Loucy (cell line): ENCODE data around the gene IMPACT.

Source experiments
- H2AFZ ChIP-seq: fragments of 200-600 bp; sonication (generic); 2 replicates; pipeline ENCODE4 v1.6.0; 2016; ENCODE audit warnings: antibody characterized with exemption, mild to moderate bottlenecking, low read length, moderate library complexity
- H3F3A ChIP-seq: fragments of 200-600 bp; 2 replicates; pipeline ENCODE4 v1.6.0; 2016; ENCODE audit warnings: antibody characterized with exemption, low read depth, mild to moderate bottlenecking
- H3K27me3 ChIP-seq: fragments of 200-600 bp; sonication (generic); 2 replicates; pipeline ENCODE4 v1.6.1; 2014; ENCODE audit warnings: low read length, mild to moderate bottlenecking; ENCODE audit not compliant: insufficient read depth, poor library complexity, severe bottlenecking
- H3K36me3 ChIP-seq: fragments of 200-600 bp; sonication (generic); 2 replicates; pipeline ENCODE4 v1.6.1; 2016; ENCODE audit warnings: low read length; ENCODE audit not compliant: insufficient read depth
- H3K4me1 ChIP-seq: fragments of 200-600 bp; sonication (generic); 2 replicates; pipeline ENCODE4 v1.5.1; 2014; ENCODE audit warnings: low read length, mild to moderate bottlenecking; ENCODE audit not compliant: insufficient read depth, poor library complexity, severe bottlenecking
- H3K4me2 ChIP-seq: fragments of 200-600 bp; sonication (generic); 2 replicates; pipeline ENCODE4 v1.6.0; 2014; ENCODE audit warnings: antibody characterized with exemption, low read length, low read depth, mild to moderate bottlenecking; ENCODE audit not compliant: poor library complexity, severe bottlenecking
- H3K4me3 ChIP-seq: fragments of 200-600 bp; sonication (generic); 2 replicates; pipeline ENCODE4 v1.5.1; 2014; ENCODE audit warnings: low read length, mild to moderate bottlenecking, mixed read lengths; ENCODE audit not compliant: poor library complexity, severe bottlenecking
- H3K79me2 ChIP-seq: fragments of 200-600 bp; sonication (generic); 2 replicates; pipeline ENCODE4 v1.6.1; 2014; ENCODE audit warnings: low read length; ENCODE audit not compliant: insufficient read depth
- H3K9ac ChIP-seq: fragments of 200-600 bp; sonication (generic); 2 replicates; pipeline ENCODE4 v1.6.0; 2014; ENCODE audit warnings: mild to moderate bottlenecking, low read depth, low read length, moderate library complexity; ENCODE audit not compliant: poor library complexity, severe bottlenecking
- H3K9me2 ChIP-seq: fragments of 200-600 bp; sonication (generic); replicated peaks from 2 replicates; pipeline ENCODE4 v1.6.1; 2016; ENCODE audit warnings: low read depth, low read length, mixed read lengths
- H3K9me3 ChIP-seq: fragments of 200-600 bp; sonication (generic); 2 replicates; pipeline ENCODE4 v1.6.1; 2014; ENCODE audit warnings: mild to moderate bottlenecking, antibody characterized with exemption, low read length, low read depth; ENCODE audit not compliant: insufficient read depth
- H4K20me1 ChIP-seq: fragments of 200-600 bp; sonication (generic); 2 replicates; pipeline ENCODE4 v1.6.0; 2014; ENCODE audit warnings: antibody characterized with exemption, low read length, mild to moderate bottlenecking; ENCODE audit not compliant: insufficient read depth, poor library complexity, severe bottlenecking
- EZH2phosphoT487 ChIP-seq: fragments of 200-600 bp; IDR thresholded peaks from 2 replicates; pipeline ENCODE4 v1.6.1; 2018; ENCODE audit warnings: antibody characterized with exemption, mild to moderate bottlenecking, moderate library complexity, borderline replicate concordance
- TF ChIP-seq, protein P1 (sequence below): fragments of 200-600 bp; sonication (generic); conservative IDR thresholded peaks from 2 replicates; pipeline ENCODE4 v1.5.1; 2014; ENCODE audit warnings: mild to moderate bottlenecking, antibody characterized with exemption, low read length

IMPACT gene

DNA sequence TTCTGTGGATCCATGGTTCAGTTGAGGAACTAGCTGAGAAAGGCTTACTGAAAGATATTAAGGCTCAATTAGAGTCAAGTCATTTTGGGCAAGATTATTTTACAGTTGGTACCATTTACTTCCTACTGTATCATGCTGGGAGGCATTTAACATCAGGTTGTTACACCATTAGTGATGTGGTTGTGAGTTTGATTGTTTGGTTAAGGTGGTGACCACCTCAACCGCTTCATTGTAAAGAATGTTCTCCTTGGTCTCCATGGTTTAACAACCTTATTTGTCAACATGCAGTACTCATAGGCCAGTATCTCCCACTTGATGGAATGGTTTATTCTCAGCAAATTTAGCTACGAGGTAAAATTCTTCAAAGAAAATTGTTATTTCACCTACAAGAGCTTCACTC, 68.1 kb downstream of the IMPACT start:
- Histone ChIP-seq H3K79me2 (no peaks in the 10 kb centered on the region), H2AFZ (no peak overlapping the region), H3K27me3 (no peaks in the 10 kb centered on the region), H3K36me3 (no peaks in the 10 kb centered on the region), H3K9me3 (no peaks in the 10 kb centered on the region), H3K4me2 (no peak overlapping the region), H3K9me2 (no peaks in the 10 kb centered on the region), H3K9ac (no peak overlapping the region), H3F3A (no peaks in the 10 kb centered on the region), H3K4me1 (peaks cover 9% of the 10 kb centered on the region), H4K20me1 (no peaks in the 10 kb centered on the region), H3K4me3 (no peak overlapping the region)
- TF ChIP-seq, protein P1, sequence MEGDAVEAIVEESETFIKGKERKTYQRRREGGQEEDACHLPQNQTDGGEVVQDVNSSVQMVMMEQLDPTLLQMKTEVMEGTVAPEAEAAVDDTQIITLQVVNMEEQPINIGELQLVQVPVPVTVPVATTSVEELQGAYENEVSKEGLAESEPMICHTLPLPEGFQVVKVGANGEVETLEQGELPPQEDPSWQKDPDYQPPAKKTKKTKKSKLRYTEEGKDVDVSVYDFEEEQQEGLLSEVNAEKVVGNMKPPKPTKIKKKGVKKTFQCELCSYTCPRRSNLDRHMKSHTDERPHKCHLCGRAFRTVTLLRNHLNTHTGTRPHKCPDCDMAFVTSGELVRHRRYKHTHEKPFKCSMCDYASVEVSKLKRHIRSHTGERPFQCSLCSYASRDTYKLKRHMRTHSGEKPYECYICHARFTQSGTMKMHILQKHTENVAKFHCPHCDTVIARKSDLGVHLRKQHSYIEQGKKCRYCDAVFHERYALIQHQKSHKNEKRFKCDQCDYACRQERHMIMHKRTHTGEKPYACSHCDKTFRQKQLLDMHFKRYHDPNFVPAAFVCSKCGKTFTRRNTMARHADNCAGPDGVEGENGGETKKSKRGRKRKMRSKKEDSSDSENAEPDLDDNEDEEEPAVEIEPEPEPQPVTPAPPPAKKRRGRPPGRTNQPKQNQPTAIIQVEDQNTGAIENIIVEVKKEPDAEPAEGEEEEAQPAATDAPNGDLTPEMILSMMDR: no peak
- no peak for TF ChIP-seq EZH2phosphoT487

DNA sequence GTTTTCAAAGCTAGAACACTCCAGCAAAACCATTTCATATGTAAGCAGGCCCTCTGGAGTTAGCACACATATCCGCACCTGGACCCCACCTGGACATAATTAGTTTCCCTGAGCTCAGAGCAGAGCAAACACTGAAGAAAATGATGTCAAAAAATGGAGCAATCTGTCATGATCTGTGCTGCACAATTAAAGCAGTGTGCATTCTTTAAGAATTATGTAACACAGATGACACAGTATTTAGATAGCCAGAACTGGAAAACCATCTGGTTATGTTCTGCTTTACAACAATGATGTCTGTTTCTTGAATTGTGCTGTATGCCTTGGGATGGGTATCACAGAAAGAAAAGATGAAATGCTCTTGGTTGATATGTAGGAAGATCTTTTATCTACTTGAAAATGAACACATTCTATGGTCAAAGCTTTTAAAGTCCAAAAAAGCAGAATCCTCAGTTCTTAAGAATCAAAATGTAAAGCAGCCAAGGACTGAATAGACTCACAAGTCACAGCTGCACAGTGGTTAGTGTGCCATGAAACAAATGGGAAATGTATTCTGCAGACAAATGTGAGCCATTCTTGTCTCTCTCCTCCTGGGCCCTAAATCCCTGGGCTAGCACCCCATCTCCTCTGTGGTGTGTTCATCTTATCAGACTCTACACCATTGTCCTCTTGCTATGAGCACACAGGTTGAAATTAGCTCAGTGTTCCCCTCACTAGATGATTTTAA, 70.7 kb downstream of the IMPACT start:
- Histone ChIP-seq H3K9me2 (no peaks in the 10 kb centered on the region), H2AFZ (no peak overlapping the region), H3K9ac (no peak overlapping the region), H3K9me3 (no peaks in the 10 kb centered on the region), H4K20me1 (no peaks in the 10 kb centered on the region), H3K4me2 (no peak overlapping the region), H3K79me2 (no peaks in the 10 kb centered on the region), H3F3A (no peaks in the 10 kb centered on the region), H3K27me3 (no peaks in the 10 kb centered on the region), H3K4me1 (peaks cover 3% of the 10 kb centered on the region), H3K36me3 (no peaks in the 10 kb centered on the region), H3K4me3 (no peak overlapping the region)
- TF ChIP-seq EZH2phosphoT487: no peak
- TF ChIP-seq, protein P1: no peak

DNA sequence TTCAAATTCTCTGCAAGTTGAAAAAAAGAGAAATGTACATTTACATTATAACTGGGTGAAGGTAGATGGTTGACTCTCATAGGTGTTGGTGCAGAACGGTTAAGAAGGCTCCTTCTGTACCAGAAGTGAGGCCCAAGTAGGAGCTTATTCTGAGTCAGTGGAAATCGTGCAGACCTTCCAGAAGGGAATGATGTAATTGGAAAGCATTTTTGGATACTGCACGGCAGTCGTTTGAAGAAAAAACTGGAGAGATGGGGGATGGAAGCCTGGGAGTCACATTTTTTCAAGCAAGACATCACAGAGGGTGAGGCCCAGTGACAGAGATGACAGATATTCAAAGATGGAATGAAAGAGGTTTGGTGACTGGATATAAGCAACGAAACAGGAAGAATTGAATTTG, 73.3 kb downstream of the IMPACT start:
- Histone ChIP-seq H3K4me3 (no peak overlapping the region), H3K27me3 (no peaks in the 10 kb centered on the region), H4K20me1 (no peaks in the 10 kb centered on the region), H3K4me2 (no peak overlapping the region), H3K79me2 (no peaks in the 10 kb centered on the region), H3K9me2 (no peaks in the 10 kb centered on the region), H3F3A (no peaks in the 10 kb centered on the region), H3K4me1 (no peaks in the 10 kb centered on the region), H2AFZ (no peak overlapping the region), H3K9me3 (no peaks in the 10 kb centered on the region), H3K9ac (no peak overlapping the region), H3K36me3 (no peaks in the 10 kb centered on the region)
- no peak for TF ChIP-seq EZH2phosphoT487
- TF ChIP-seq, protein P1: no peak
